Thymus (tissue), 11 donors: Measurements from ENCODE around the gene COX10. TPM values are rescaled to one million over a fixed set of nuclear protein-coding genes. Genes with fewer than 3 reads are reported as not detected.

ENCODE experiments used
- DNase-seq, 9 donors: peaks; one replicate each; pipeline ENCODE4 v3.0.0-alpha.2; 2013; ENCODE audit warnings: low spot score in 9 of 9, low read depth in 6 of 9, missing footprints in 1 of 9
- H3K27ac ChIP-seq, 2 donors: one replicate each; pipeline ENCODE4 v1.5.1; 2013; ENCODE audit warnings: control low read depth in 1 of 2, low read depth in 1 of 2, low read length in 1 of 2, mild to moderate bottlenecking in 1 of 2, moderate library complexity in 1 of 2
- H3K27me3 ChIP-seq, 2 donors: one replicate each; pipeline ENCODE4 v1.5.1; 2013; ENCODE audit warnings: low read length in 1 of 2; ENCODE audit not compliant: control insufficient read depth in 2 of 2, insufficient read depth in 1 of 2
- H3K36me3 ChIP-seq, 2 donors: one replicate each; pipeline ENCODE4 v1.5.1; 2013; ENCODE audit warnings: low read length in 1 of 2, mild to moderate bottlenecking in 1 of 2, moderate library complexity in 1 of 2; ENCODE audit not compliant: control insufficient read depth in 2 of 2, insufficient read depth in 2 of 2
- H3K4me1 ChIP-seq, 2 donors: one replicate each; pipeline ENCODE4 v1.5.1; 2013; ENCODE audit warnings: low read length in 2 of 2; ENCODE audit not compliant: control insufficient read depth in 2 of 2, insufficient read depth in 2 of 2
- H3K4me3 ChIP-seq, 2 donors: one replicate each; pipeline ENCODE4 v1.5.1; 2013; ENCODE audit warnings: low read length in 2 of 2, control low read depth in 1 of 2, mild to moderate bottlenecking in 1 of 2
- H3K9me3 ChIP-seq, 2 donors: one replicate each; pipeline ENCODE4 v1.5.1; 2013; ENCODE audit warnings: low read length in 1 of 2, mild to moderate bottlenecking in 1 of 2; ENCODE audit not compliant: control insufficient read depth in 2 of 2, insufficient read depth in 1 of 2
- WGBS: extraction: QIAGEN DNeasy Blood & Tissue Kit; methylation state at CpG from one replicate; pipeline ENCODE4 v1.1.7; 2013; 5-methylcytosine and 5-hydroxymethylcytosine counted together
- polyA plus RNA-seq: library from polyadenylated mRNA; stranded (reverse); fragments of 200-250 nt; gene quantifications from one replicate; pipeline ENCODE4 v1.2.3, GENCODE V29; 2013
- total RNA-seq: library from RNA; stranded (reverse); fragments of 120-200 nt; gene quantifications from one replicate; pipeline ENCODE4 v1.2.4, GENCODE V29; 2013
- donor health status: healthy.

Gene COX10
- total and polyA plus RNA-seq, 2 donors: 6.2 to 10.0 TPM

GRCh38 chr17:14084955-14085354, 15.7 kb downstream of the COX10 start:
- WGBS: 97% methylated on average over 2 of the region's 2 CpGs
- H3K4me3 ChIP-seq: no peak overlapping the region
- H3K36me3 ChIP-seq: peaks cover 0 to 6% of the 10 kb centered on the region in 2 donors
- no peak for DNase-seq
- no peak overlapping the region for H3K27ac ChIP-seq
- no peaks in the 10 kb centered on the region for H3K4me1 ChIP-seq
- H3K27me3 ChIP-seq: no peaks in the 10 kb centered on the region
- H3K9me3 ChIP-seq: peaks cover 0 to 2% of the 10 kb centered on the region in 2 donors

GRCh38 chr17:14086189-14086588, 16.9 kb downstream of the COX10 start:
- 97% methylated on average over 2 of the region's 2 CpGs for WGBS
- Histone ChIP-seq H3K27ac (no peak overlapping the region), H3K27me3 (no peaks in the 10 kb centered on the region), H3K9me3 (peaks cover 0 to 2% of the 10 kb centered on the region in 2 donors), H3K4me1 (no peaks in the 10 kb centered on the region), H3K36me3 (peaks cover 0 to 6% of the 10 kb centered on the region in 2 donors), H3K4me3 (no peak overlapping the region)
- no peak for DNase-seq

- Histone ChIP-seq H3K4me1 (no peaks in the 10 kb centered on the region), H3K9me3 (no peaks in the 10 kb centered on the region), H3K27me3 (no peaks in the 10 kb centered on the region), H3K27ac (no peak overlapping the region), H3K36me3 (no peaks in the 10 kb centered on the region), H3K4me3 (no peak overlapping the region)
- 89% methylated on average over 1 of the region's 1 CpG for WGBS
- no peak for DNase-seq
Observed at GRCh38 chr17:14089179-14089578, 19.9 kb downstream of the COX10 start.

- Histone ChIP-seq H3K27me3 (no peaks in the 10 kb centered on the region), H3K27ac (no peak overlapping the region), H3K9me3 (no peaks in the 10 kb centered on the region), H3K4me1 (no peaks in the 10 kb centered on the region), H3K4me3 (no peak overlapping the region), H3K36me3 (no peaks in the 10 kb centered on the region)
- 96% methylated on average over 4 of the region's 4 CpGs for WGBS
- no peak for DNase-seq
Observed at GRCh38 chr17:14091367-14091766, 22.1 kb downstream of the COX10 start.

- Histone ChIP-seq H3K36me3 (no peaks in the 10 kb centered on the region), H3K9me3 (no peaks in the 10 kb centered on the region), H3K27ac (no peak overlapping the region), H3K4me3 (no peak overlapping the region), H3K27me3 (no peaks in the 10 kb centered on the region), H3K4me1 (no peaks in the 10 kb centered on the region)
- no peak for DNase-seq
- WGBS: 93% methylated on average over 1 of the region's 1 CpG
Observed at GRCh38 chr17:14092808-14093207, 23.5 kb downstream of the COX10 start.

- no peak for DNase-seq
- WGBS: 97% methylated on average over 7 of the region's 7 CpGs
Observed at GRCh38 chr17:14094676-14095601, 25.6 kb downstream of the COX10 start.

GRCh38 chr17:14095631-14096030, 26.3 kb downstream of the COX10 start:
- H3K4me3 ChIP-seq: no peak overlapping the region
- no peak overlapping the region for H3K27ac ChIP-seq
- H3K27me3 ChIP-seq: no peaks in the 10 kb centered on the region
- no peaks in the 10 kb centered on the region for H3K4me1 ChIP-seq
- no peak for DNase-seq
- H3K36me3 ChIP-seq: no peaks in the 10 kb centered on the region
- 98% methylated on average over 3 of the region's 3 CpGs for WGBS
- no peaks in the 10 kb centered on the region for H3K9me3 ChIP-seq

More at GRCh38 chr17:14094676-14095601, 25.6 kb downstream of the COX10 start:
- Histone ChIP-seq H3K27ac (no peak overlapping the region), H3K4me3 (no peak overlapping the region), H3K9me3 (no peaks in the 10 kb centered on the region), H3K36me3 (no peaks in the 10 kb centered on the region), H3K4me1 (no peaks in the 10 kb centered on the region), H3K27me3 (no peaks in the 10 kb centered on the region)

- DNase-seq: no peak
- H3K27me3 ChIP-seq: no peaks in the 10 kb centered on the region
- 92% methylated on average over 3 of the region's 3 CpGs for WGBS
- no peak overlapping the region for H3K4me3 ChIP-seq
- peaks cover 0 to 3% of the 10 kb centered on the region in 2 donors for H3K36me3 ChIP-seq
- no peak overlapping the region for H3K27ac ChIP-seq
- no peaks in the 10 kb centered on the region for H3K4me1 ChIP-seq
- no peaks in the 10 kb centered on the region for H3K9me3 ChIP-seq
Observed at GRCh38 chr17:14098246-14098645, 28.9 kb downstream of the COX10 start.

GRCh38 chr17:14101976-14102375, 32.7 kb downstream of the COX10 start:
- no peak overlapping the region for H3K27ac ChIP-seq
- 93% methylated on average over 3 of the region's 3 CpGs for WGBS
- H3K36me3 ChIP-seq: peaks cover 0 to 3% of the 10 kb centered on the region in 2 donors
- H3K27me3 ChIP-seq: no peaks in the 10 kb centered on the region
- DNase-seq: no peak
- no peak overlapping the region for H3K4me3 ChIP-seq
- H3K9me3 ChIP-seq: no peaks in the 10 kb centered on the region
- no peaks in the 10 kb centered on the region for H3K4me1 ChIP-seq
